Measurements from ENCODE around the gene SRSF4. TPM values are rescaled to one million over a fixed set of nuclear protein-coding genes. Genes with fewer than 3 reads are reported as not detected.
"Not testable (repeated sequence)": the region's sequence is repeated elsewhere in the genome, so short reads cannot be mapped to it uniquely, and the experiment has no call there.

The SRSF4 gene
- total RNA-seq, 1 experiment from 2014 or later = 62.5 TPM

DNA sequence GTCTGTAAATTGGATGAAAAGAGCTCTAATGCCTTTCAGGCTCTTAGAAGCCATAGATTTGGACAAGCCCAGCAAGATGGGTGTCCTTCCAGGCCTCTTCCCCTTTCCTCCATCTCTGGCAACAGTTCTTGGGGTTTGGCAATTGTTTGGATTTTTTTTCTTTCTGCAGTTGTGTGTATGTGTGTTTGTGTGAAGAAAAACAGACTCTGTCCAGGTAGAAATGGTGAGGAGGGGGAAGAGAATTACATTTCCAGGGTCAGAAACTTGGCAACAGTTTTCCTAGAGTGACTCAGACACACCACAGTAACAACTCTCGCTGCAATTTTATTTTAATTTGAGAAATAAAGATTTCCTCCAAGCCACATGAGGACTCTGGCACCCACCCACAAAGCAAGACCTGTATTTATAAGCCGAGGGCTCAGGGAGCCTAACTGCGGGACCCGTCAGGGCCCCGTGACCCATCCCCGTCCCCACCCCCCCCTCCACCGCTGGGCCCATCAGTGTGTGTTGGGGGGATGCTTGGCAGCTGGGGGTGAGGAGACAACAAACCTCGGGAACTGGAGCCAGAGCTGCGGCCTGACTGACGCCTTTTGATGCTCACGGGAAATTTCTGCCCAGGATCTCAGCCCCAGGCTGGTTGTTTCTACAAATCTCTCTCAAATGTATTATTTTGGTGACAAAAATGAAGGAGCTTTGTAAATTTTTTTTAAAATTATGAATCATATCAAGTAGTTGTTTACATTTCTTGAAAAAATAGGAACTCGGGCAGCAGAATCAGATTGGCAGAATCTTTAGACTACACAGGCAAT, 62.4 kb downstream of the SRSF4 start:
- Histone ChIP-seq H3K36me3 (replicated peaks; ENCODE audit: control insufficient read depth, insufficient read depth, low read length) (peaks cover 3% of the 10 kb centered on the region), H3K4me3 (ENCODE audit: insufficient read depth, low read depth, low read length) (no peak overlapping the region), H3K27me3 (ENCODE audit: control insufficient read depth, insufficient read depth, low read length) (peaks cover 13% of the 10 kb centered on the region)
- DNase-seq = peak; percentile 36

DNA sequence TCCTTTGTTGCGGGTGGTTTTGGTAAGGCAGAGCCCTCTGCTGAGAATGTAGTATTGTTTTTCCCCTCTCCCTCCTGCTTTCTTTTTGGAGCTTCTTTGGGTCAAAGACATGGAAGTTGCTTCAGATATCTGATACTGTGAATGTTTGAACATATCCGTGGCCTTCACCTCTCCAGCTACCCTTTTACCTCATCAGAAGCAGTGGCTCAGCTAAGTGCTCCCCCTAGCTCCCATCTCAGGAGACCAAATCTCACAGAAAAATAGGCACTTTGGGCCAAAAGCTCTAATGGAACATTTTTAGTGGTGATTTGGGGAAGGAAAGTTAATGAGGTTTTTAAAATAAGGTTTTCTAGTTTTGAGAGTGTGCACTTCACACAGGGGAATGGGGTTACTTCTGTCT, 64.3 kb downstream of the SRSF4 start:
- DNase-seq = peak; percentile 67
- Histone ChIP-seq H3K27me3 (ENCODE audit: control insufficient read depth, insufficient read depth, low read length) (peaks cover 2% of the 10 kb centered on the region; the same call in 1 of the 2 replicates), H3K4me3 (ENCODE audit: insufficient read depth, low read depth, low read length) (no peak overlapping the region), H3K36me3 (replicated peaks; ENCODE audit: control insufficient read depth, insufficient read depth, low read length) (peaks cover 3% of the 10 kb centered on the region)

DNA sequence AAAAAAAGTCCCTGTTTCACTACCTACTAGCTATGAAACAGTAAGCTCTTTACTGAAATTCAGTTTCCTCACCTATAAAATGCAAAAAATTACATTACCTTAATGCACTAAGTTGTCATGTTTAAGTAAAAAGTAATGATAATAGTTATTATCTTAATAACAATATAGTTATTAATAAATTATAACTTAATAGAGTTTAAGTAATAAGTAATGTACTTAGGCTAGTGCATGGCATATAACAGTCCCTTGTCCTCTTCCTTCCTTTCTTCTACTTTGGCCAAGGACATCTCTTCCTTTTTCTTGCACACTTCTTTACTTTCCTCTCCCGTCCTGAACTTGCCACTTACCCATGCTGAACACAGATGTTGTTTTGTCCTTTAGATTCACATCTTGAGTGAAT, 67.0 kb downstream of the SRSF4 start:
- Histone ChIP-seq H3K36me3 (replicated peaks; ENCODE audit: control insufficient read depth, insufficient read depth, low read length) (peaks cover 3% of the 10 kb centered on the region), H3K27me3 (ENCODE audit: control insufficient read depth, insufficient read depth, low read length) (no peaks in the 10 kb centered on the region), H3K4me3 (ENCODE audit: insufficient read depth, low read depth, low read length) (no peak overlapping the region)
- no peak for DNase-seq

DNA sequence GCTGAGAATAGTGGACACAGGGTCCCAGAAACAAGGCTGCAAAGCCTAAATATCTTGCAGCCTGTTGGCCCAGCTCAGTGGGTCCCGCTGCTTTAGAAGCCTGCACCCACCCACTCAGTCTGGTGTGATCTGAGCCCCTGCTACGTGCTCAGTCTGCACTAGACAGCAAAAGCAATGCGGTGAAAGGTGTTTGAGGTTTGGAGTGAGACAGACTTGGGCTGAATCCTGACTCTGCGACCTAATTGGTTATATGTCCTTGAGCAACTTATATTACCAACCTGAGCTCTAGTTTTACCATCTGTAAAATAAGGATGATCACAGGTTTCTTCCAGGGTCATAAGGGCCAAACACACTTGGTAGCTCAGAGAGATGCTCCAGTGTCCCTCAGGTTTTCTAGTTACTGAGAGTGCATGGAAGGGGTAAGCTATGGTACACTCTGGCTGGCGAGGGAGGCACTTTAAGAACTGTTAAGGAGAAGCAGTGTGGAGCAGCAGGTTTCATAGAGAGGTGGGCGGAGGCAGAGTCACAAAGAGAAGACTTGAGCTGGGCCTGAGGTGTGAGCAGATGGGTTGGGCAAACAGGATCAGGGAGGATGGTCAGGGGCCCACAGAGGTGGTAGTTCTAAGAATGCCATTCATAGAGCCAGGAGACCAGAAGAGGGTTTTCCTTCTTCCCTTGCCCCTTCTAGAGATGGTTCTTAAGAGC, 68.1 kb downstream of the SRSF4 start:
- no peak for DNase-seq
- peaks cover 3% of the 10 kb centered on the region for H3K36me3 ChIP-seq (replicated peaks; ENCODE audit: control insufficient read depth, insufficient read depth, low read length)
- no peaks in the 10 kb centered on the region for H3K27me3 ChIP-seq (ENCODE audit: control insufficient read depth, insufficient read depth, low read length)
- H3K4me3 ChIP-seq (ENCODE audit: insufficient read depth, low read depth, low read length) = no peak overlapping the region

DNA sequence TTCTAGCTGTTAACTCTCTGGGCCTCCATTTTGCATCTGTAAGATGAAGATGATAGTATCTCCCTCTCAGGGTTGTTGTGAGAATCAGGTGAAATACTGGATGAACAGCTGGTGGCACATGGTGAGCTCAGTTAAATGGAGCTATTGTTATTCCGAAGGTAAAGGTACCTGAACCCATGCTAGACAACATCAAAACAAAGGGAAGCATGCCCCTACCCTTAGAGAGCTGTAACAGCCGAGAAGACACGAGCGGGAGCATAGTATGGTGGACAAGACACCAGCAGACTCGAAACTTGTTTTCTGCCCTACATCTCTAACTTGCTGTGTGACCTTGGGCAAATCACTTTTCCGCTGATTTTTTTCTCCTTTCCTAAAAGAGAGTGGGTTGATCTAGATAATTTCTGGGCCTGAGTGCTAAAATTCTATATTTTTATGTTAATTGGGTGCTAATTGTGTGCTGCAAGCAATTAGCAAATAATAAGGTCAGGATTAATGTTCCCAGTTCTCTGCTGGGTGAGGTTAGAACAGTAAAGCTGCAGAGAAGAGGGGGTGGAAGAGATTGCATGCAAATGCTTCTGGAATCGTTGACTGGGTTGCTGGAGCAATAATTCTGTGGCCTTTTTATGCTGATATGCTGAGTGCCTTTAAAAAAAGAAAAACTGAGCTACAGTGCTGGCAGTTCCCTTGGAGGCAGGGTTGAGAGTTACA, 68.8 kb downstream of the SRSF4 start:
- 0 out of 2 replicates have a peak, but pooled peaks cover 1% of the 10 kb centered on the region for H3K36me3 ChIP-seq (replicated peaks; ENCODE audit: control insufficient read depth, insufficient read depth, low read length)
- H3K27me3 ChIP-seq (ENCODE audit: control insufficient read depth, insufficient read depth, low read length) = no peaks in the 10 kb centered on the region
- peak; percentile 47 for DNase-seq
- H3K4me3 ChIP-seq (ENCODE audit: insufficient read depth, low read depth, low read length) = no peak overlapping the region

DNA sequence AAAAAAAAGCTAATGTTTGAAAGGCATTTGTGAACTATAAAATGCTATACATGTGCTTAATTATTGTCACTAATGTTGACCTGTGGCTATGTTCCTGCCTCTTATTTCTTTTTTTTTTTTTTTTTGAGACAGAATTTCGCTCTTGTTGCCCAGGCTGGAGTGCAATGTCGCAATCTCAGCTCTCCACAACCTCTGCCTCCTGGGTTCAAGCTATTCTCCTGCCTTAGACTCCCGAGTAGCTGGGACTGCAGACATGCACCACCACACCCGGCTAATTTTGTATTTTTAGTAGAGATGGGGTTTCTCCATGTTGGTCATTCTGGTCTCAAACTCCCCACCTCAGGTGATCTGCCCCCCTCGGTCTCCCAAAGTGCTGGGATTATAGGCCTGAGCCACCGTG, 73.7 kb downstream of the SRSF4 start:
- not testable (repeated sequence) for H3K36me3 ChIP-seq (replicated peaks; ENCODE audit: control insufficient read depth, insufficient read depth, low read length); DNase-seq; H3K27me3 ChIP-seq (ENCODE audit: control insufficient read depth, insufficient read depth, low read length); H3K4me3 ChIP-seq (ENCODE audit: insufficient read depth, low read depth, low read length)

DNA sequence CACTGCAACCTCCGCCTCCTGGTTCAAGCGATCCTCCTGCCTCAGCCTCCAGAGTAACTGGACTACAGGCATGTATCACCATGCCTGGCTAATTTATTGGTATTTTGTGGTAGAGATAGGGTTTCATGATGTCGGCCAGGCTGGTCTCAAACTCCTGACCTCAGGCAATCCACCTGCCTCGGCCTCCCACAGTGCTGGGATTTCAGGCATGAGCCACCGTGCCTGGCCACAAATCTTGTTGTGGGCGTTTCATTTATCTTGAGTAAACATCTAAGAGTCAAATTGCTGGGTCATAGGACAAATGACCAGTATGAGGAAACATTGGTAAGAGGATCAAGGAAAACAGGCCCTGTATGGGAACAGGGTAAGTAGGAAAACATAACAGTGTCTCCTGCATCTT, 75.9 kb downstream of the SRSF4 start:
- Histone ChIP-seq H3K36me3 (replicated peaks; ENCODE audit: control insufficient read depth, insufficient read depth, low read length) (no peaks in the 10 kb centered on the region), H3K27me3 (ENCODE audit: control insufficient read depth, insufficient read depth, low read length) (no peaks in the 10 kb centered on the region), H3K4me3 (ENCODE audit: insufficient read depth, low read depth, low read length) (no peak overlapping the region)
- no peak for DNase-seq

DNA sequence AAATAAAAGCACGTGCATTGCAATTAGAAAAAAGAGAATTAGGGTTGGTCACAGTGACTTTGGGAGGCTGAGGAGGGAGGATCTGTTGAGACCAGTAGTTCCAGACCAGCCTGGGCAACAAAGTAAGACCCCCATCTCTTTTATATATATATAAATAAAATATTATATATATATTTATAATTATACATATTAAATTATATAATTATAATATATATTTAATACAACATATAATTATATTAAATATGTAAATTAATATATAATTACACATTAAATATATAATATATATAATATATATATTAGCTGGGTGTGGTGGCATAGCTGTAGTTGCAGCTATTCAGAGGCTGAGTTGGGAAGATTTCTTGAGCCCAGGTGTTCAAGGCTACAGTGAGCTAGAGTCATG, 81.2 kb downstream of the SRSF4 start:
- Histone ChIP-seq H3K36me3 (replicated peaks; ENCODE audit: control insufficient read depth, insufficient read depth, low read length) (no peaks in the 10 kb centered on the region; the same call in 1 of the 2 replicates), H3K27me3 (ENCODE audit: control insufficient read depth, insufficient read depth, low read length) (no peaks in the 10 kb centered on the region), H3K4me3 (ENCODE audit: insufficient read depth, low read depth, low read length) (no peak overlapping the region)
- DNase-seq = no peak

DNA sequence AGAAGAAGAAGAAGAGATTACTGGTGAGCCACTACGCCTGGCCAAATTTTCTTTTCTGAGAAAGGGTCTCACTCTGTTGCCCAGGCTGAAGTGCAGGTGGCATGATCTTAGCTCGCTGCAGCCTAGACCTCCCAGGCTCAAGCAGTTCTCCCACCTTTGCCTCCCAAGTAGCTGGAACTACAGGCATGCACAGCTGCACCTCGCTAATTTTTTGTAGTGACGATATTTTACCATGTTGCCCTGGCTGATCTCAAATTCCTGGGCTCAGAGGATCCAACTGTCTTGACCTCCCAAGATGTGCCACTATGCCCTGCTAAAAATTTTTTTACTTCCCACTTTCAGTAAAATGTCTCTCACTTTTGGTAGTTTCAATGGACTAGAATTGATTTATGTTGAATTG, 82.4 kb downstream of the SRSF4 start:
- Histone ChIP-seq H3K4me3 (ENCODE audit: insufficient read depth, low read depth, low read length) (no peak overlapping the region), H3K36me3 (replicated peaks; ENCODE audit: control insufficient read depth, insufficient read depth, low read length) (no peaks in the 10 kb centered on the region; the same call in 1 of the 2 replicates)
- DNase-seq = no peak

More for the DNA sequence above, 82.4 kb downstream of the SRSF4 start:
- H3K27me3 ChIP-seq (ENCODE audit: control insufficient read depth, insufficient read depth, low read length) = no peaks in the 10 kb centered on the region

Other genes with a start within 250 kb of the SRSF4 start
- 53.7 and 59.5 TPM in 2 replicates for gene TMEM200B, start 58.0 kb downstream of the SRSF4 start, total RNA-seq (2014; rRNA removed; shearing (Covaris generic))
- gene MECR, start 49.0 kb upstream of the SRSF4 start, total RNA-seq (2014; rRNA removed; shearing (Covaris generic)) = 62.1 and 71.1 TPM in 2 replicates
- 24.6 and 28.6 TPM in 2 replicates for gene PTPRU, start 54.6 kb upstream of the SRSF4 start, total RNA-seq (2014; rRNA removed; shearing (Covaris generic))

All from H7 (cell line).